B cell (primary cell): ENCODE results near the gene MGAT5. TPM values are rescaled to one million over a fixed set of nuclear protein-coding genes. Genes with fewer than 3 reads are reported as not detected.

Experiments used
- ATAC-seq: fragments of 200-7000 bp; cut with Tn5 transposase; one replicate; pipeline ENCODE4 v1.10.0; 2021; ENCODE audit warnings: low read depth, mild to moderate bottlenecking, moderate number of reproducible peaks, moderate library complexity
- CTCF ChIA-PET: fragments of 350-600 bp; sonication (Branson Sonifier 250); formaldehyde crosslinking; loops from one replicate; lab custom pipeline; 2021; ENCODE audit warnings: antibody characterized with exemption, inconsistent platforms; lab: Charles Lee
- POLR2A ChIA-PET: fragments of 350-600 bp; sonication (Branson Sonifier 250); formaldehyde crosslinking; loops from one replicate; lab custom pipeline; 2021; ENCODE audit warnings: antibody characterized with exemption; lab: Charles Lee
- DNase-seq: peaks from one replicate; pipeline ENCODE4 v3.0.0; 2013
- H2AFZ ChIP-seq: 2 replicates; pipeline ENCODE4 v1.6.1; 2012; ENCODE audit warnings: mild to moderate bottlenecking, low read depth, low read length; ENCODE audit not compliant: insufficient read depth, poor library complexity, severe bottlenecking
- H3K27ac ChIP-seq, 2 donors: 1 replicate in 1 of 2; 2 replicates in 1 of 2; pipeline ENCODE4 v1.5.1; 2012 to 2013; ENCODE audit warnings: low read length in 2 of 2, mild to moderate bottlenecking in 2 of 2, moderate library complexity in 1 of 2
- H3K27me3 ChIP-seq, 4 experiments: fragments of 200-600 bp in 1 of 4; sonication (generic) in 1 of 4; replicated peaks in 1 of 4; 1 replicate in 2 of 4; 2 replicates in 2 of 4; pipeline versions ENCODE4 v1.6.1 to v1.7.0; 2013 to 2016; ENCODE audit warnings: low read length in 3 of 4, mild to moderate bottlenecking in 2 of 4, mixed read lengths in 1 of 4, moderate library complexity in 1 of 4; ENCODE audit not compliant: insufficient read depth in 4 of 4, control insufficient read depth in 3 of 4; ENCODE audit errors: control extremely low read depth in 1 of 4
- H3K36me3 ChIP-seq, 2 experiments: replicated peaks in 1 of 2; 1 replicate in 1 of 2; 2 replicates in 1 of 2; pipeline versions ENCODE4 v1.6.1 to v1.7.1; 2013; ENCODE audit warnings: low read length in 1 of 2; ENCODE audit not compliant: insufficient read depth in 2 of 2, control insufficient read depth in 1 of 2; ENCODE audit errors: control extremely low read depth in 1 of 2, extremely low read depth in 1 of 2
- H3K4me1 ChIP-seq, 2 donors: fragments of 200-600 bp in 1 of 2; sonication (generic) in 1 of 2; 1 replicate in 1 of 2; 2 replicates in 1 of 2; pipeline versions ENCODE4 v1.5.1 to v1.6.1; 2013 to 2017; ENCODE audit warnings: low read length in 2 of 2; ENCODE audit not compliant: control insufficient read depth in 2 of 2, insufficient read depth in 2 of 2
- H3K4me2 ChIP-seq: replicated peaks from 2 replicates; pipeline ENCODE3; 2012; ENCODE audit warnings: mild to moderate bottlenecking, low read depth, low read length; ENCODE audit not compliant: poor library complexity, severe bottlenecking
- H3K4me3 ChIP-seq, 5 experiments: fragments of 200-600 bp in 1 of 5; sonication (generic) in 1 of 5; 1 replicate in 3 of 5; 2 replicates in 2 of 5; pipeline versions ENCODE4 v1.5.1 to v1.7.0; 2011 to 2016; ENCODE audit warnings: low read length in 4 of 5, mild to moderate bottlenecking in 4 of 5, low read depth in 2 of 5, control low read depth in 1 of 5, moderate library complexity in 1 of 5; ENCODE audit not compliant: insufficient read depth in 1 of 5; ENCODE audit errors: control extremely low read depth in 1 of 5, extremely low read depth in 1 of 5
- H3K79me2 ChIP-seq: fragments of 200-600 bp; sonication (generic); one replicate; pipeline ENCODE4 v1.6.0; 2016; ENCODE audit warnings: low read length; ENCODE audit not compliant: control insufficient read depth, insufficient read depth
- H3K9ac ChIP-seq: fragments of 200-600 bp; sonication (generic); 2 replicates; pipeline ENCODE4 v1.6.1; 2017; ENCODE audit warnings: mild to moderate bottlenecking, low read length, moderate library complexity
- H3K9me3 ChIP-seq, 3 donors: one replicate each; pipeline versions ENCODE4 v1.6.1 to v1.7.1; 2013; ENCODE audit warnings: low read length in 2 of 3; ENCODE audit not compliant: control insufficient read depth in 2 of 3, insufficient read depth in 1 of 3; ENCODE audit errors: control extremely low read depth in 1 of 3
- H4K20me1 ChIP-seq: 2 replicates; pipeline ENCODE4 v1.6.0; 2012; ENCODE audit warnings: mild to moderate bottlenecking, low read length; ENCODE audit not compliant: insufficient read depth, control insufficient read depth, poor library complexity, severe bottlenecking
- H3K27ac Mint-ChIP-seq: one replicate; pipeline ENCODE4 v1.8.0; 2021; ENCODE audit warnings: mixed read lengths
- H3K27me3 Mint-ChIP-seq: one replicate; pipeline ENCODE4 v1.8.0; 2021; ENCODE audit warnings: mixed read lengths
- H3K4me1 Mint-ChIP-seq: one replicate; pipeline ENCODE4 v1.8.0; 2021; ENCODE audit warnings: mixed read lengths
- H3K4me3 Mint-ChIP-seq: one replicate; pipeline ENCODE4 v1.8.0; 2021; ENCODE audit warnings: mixed read lengths
- H3K9me3 Mint-ChIP-seq: one replicate; pipeline ENCODE4 v1.8.0; 2022; ENCODE audit warnings: mixed read lengths; ENCODE audit not compliant: insufficient read depth
- CTCF ChIP-seq: fragments of 200-600 bp; IDR thresholded peaks from one replicate; pipeline ENCODE4 v1.8.0; 2022; ENCODE audit warnings: antibody characterized with exemption, mild to moderate bottlenecking
- EZH2 ChIP-seq: IDR thresholded peaks from 2 replicates; pipeline ENCODE4 v1.6.1; 2012; ENCODE audit warnings: borderline replicate concordance, low read depth, mild to moderate bottlenecking, moderate library complexity, low read length; ENCODE audit not compliant: insufficient read depth, poor library complexity, severe bottlenecking
- WGBS: methylation state at CpG from one replicate; pipeline ENCODE4 v1.1.5; 2013; ENCODE audit warnings: missing lambda C conversion rate; ENCODE audit not compliant: insufficient coverage; 5-methylcytosine and 5-hydroxymethylcytosine counted together
- intact Hi-C: fragments of 100-400 bp; cut with micrococcal nuclease; formaldehyde crosslinking; loops from one replicate; pipeline ENCODE4 v1.10.0; 2022
- polyA plus RNA-seq: library from polyadenylated mRNA; depleted of rRNA; stranded (reverse); fragments of >200 nt; gene quantifications from 2 replicates; pipeline ENCODE4 v1.2.3, GENCODE V29; 2012
- total RNA-seq, 2 donors: library from RNA; stranded (reverse); fragments of 120-200 nt in 1 of 2; gene quantifications; 1 replicate in 1 of 2; 2 replicates in 1 of 2; pipeline versions ENCODE4 v1.2.3 to v1.2.4, GENCODE V29; 2013 to 2022

The MGAT5 gene
- total and polyA plus RNA-seq, 2 donors (not counting 1 experiment from before 2014, with no cell fraction given) = 27.2 to 184 TPM

DNA sequence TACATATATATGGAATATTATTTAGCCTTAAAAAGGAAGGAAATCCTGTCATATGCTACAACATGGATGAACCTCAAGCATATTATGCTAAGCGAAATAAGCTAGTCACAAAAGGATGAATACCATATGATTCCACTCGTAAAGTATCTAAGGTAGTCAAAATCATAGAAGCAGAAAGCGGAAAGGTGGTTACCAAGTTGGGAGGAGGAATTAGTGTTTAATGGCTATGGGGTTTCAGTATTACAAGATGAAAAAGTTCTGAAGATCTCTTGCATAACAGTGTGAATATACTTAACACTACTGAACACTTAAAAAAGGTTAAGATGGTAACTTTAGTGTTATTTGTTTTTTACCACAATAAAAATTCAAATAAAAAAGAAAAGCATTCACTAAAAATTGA lies 99.0 kb downstream of the MGAT5 start:
- intact Hi-C loops = no loop called here

GRCh38 chr2:134354611-134355010 lies 100.7 kb downstream of the MGAT5 start:
- TF ChIP-seq CTCF = no peak
- TF ChIP-seq EZH2 = no peak
- ChIA-PET CTCF (interaction anchor here (1.1 kb wide), 1 partner anchor 40 kb away, joined by 4 read pairs; no protein-coding TSS in a partner anchor), POLR2A (no interaction called here)
- 100% methylated on average over 1 of the region's 3 CpGs for WGBS
- peaks cover 12 to 94% of the 10 kb centered on the region in 2 experiments for H3K36me3 ChIP-seq
- Mint-ChIP-seq H3K4me3 (no peak overlapping the region), H3K27ac (no peak overlapping the region), H3K4me1 (peaks cover 15% of the 10 kb centered on the region), H3K27me3 (no peaks in the 10 kb centered on the region), H3K9me3 (no peaks in the 10 kb centered on the region)
- intact Hi-C loops = no loop called here
- H3K4me2 ChIP-seq = no peak overlapping the region
- no peak overlapping the region for H3K9ac ChIP-seq
- no peak overlapping the region for H3K27ac ChIP-seq
- H2AFZ ChIP-seq = no peak overlapping the region
- H3K9me3 ChIP-seq = no peaks in the 10 kb centered on the region
- no peak overlapping the region for H3K4me3 ChIP-seq
- no peaks in the 10 kb centered on the region for H3K27me3 ChIP-seq
- peaks cover 11% of the 10 kb centered on the region for H4K20me1 ChIP-seq
- ATAC-seq = no peak
- H3K79me2 ChIP-seq = peaks cover 46% of the 10 kb centered on the region
- no peak for DNase-seq
- peaks cover 6 to 8% of the 10 kb centered on the region in 2 donors for H3K4me1 ChIP-seq

More for the DNA sequence above, 99.0 kb downstream of the MGAT5 start:
- peaks cover 6% of the 10 kb centered on the region for H4K20me1 ChIP-seq
- no peaks in the 10 kb centered on the region for H3K27me3 ChIP-seq
- ChIA-PET CTCF (interaction anchor here (1.0 to 1.3 kb wide), 2 partner anchors 233 to 234 kb away, joined by 3 to 4 read pairs; no protein-coding TSS in a partner anchor), POLR2A (no interaction called here)
- Mint-ChIP-seq H3K4me3 (no peak overlapping the region), H3K27ac (peak overlapping the region; percentile 34), H3K4me1 (peaks cover 24% of the 10 kb centered on the region), H3K27me3 (no peaks in the 10 kb centered on the region), H3K9me3 (no peaks in the 10 kb centered on the region)
- peaks cover 48% of the 10 kb centered on the region for H3K79me2 ChIP-seq
- no peak overlapping the region for H3K4me3 ChIP-seq
- H2AFZ ChIP-seq = no peak overlapping the region
- no peak for DNase-seq
- no peak for ATAC-seq
- no CpG with 5 or more reads among the region's 3 CpGs for WGBS
- TF ChIP-seq CTCF = no peak
- no peak for TF ChIP-seq EZH2
- peaks cover 6 to 8% of the 10 kb centered on the region in 2 donors for H3K4me1 ChIP-seq
- no peak overlapping the region for H3K4me2 ChIP-seq
- no peak overlapping the region for H3K9ac ChIP-seq
- H3K9me3 ChIP-seq = no peaks in the 10 kb centered on the region
- H3K27ac ChIP-seq = peak overlapping the region in 1 of 2 donors; percentile 23
- peaks cover 12 to 88% of the 10 kb centered on the region in 2 experiments for H3K36me3 ChIP-seq
